SK-N-SH treated with all-trans-retinoic acid at 6 μM for 48 hours (cell line): ENCODE measurements around the gene ATP13A5.

Experiments used
- ATAC-seq: fragments of 200-7000 bp; cut with Tn5 transposase; 3 replicates; pipeline ENCODE4 v1.9.1; 2020; ENCODE audit warnings: mild to moderate bottlenecking, moderate library complexity
- ARNTL ChIP-seq: fragments of 450-650 bp; formaldehyde crosslinking; IDR thresholded peaks from 2 replicates; pipeline ENCODE4 v1.5.0; 2020; ENCODE audit warnings: low read depth, mild to moderate bottlenecking, moderate library complexity, borderline replicate concordance
- BACH2 ChIP-seq: fragments of 250-450 bp; sonication (Bioruptor Pico); IDR thresholded peaks from 2 replicates; pipeline ENCODE4 v1.9.0; 2021; ENCODE audit warnings: mild to moderate bottlenecking, borderline replicate concordance
- CREB5 ChIP-seq: fragments of 250-450 bp; sonication (Bioruptor Pico); IDR thresholded peaks from 2 replicates; pipeline ENCODE4 v1.5.1; 2020; ENCODE audit warnings: low read depth, mild to moderate bottlenecking, moderate library complexity
- CSDC2 ChIP-seq: fragments of 250-450 bp; sonication (Bioruptor Pico); IDR thresholded peaks from 2 replicates; pipeline ENCODE4 v1.5.0; 2020; ENCODE audit warnings: mild to moderate bottlenecking, moderate library complexity
- CSRNP3 ChIP-seq: fragments of 250-450 bp; sonication (Bioruptor Pico); IDR thresholded peaks from 2 replicates; pipeline ENCODE4 v1.5.1; 2021; ENCODE audit warnings: mild to moderate bottlenecking, moderate library complexity
- ESRRG ChIP-seq: fragments of 250-450 bp; sonication (Bioruptor Pico); IDR thresholded peaks from 2 replicates; pipeline ENCODE4 v1.6.1; 2021; ENCODE audit warnings: mild to moderate bottlenecking
- GLIS3 ChIP-seq: fragments of 250-450 bp; sonication (Bioruptor Pico); IDR thresholded peaks from 2 replicates; pipeline ENCODE4 v1.5.0; 2020; ENCODE audit warnings: mild to moderate bottlenecking, moderate library complexity
- ISL1 ChIP-seq: fragments of 250-450 bp; sonication (Bioruptor Pico); IDR thresholded peaks from 2 replicates; pipeline ENCODE4 v2.1.2; 2022; ENCODE audit warnings: mild to moderate bottlenecking, moderate library complexity
- OSR1 ChIP-seq: fragments of 250-450 bp; sonication (Bioruptor Pico); IDR thresholded peaks from 2 replicates; pipeline ENCODE4 v1.8.0; 2022; ENCODE audit warnings: moderate library complexity, mild to moderate bottlenecking, inconsistent platforms
- PATZ1 ChIP-seq: fragments of 250-450 bp; sonication (Bioruptor Pico); IDR thresholded peaks from 2 replicates; pipeline ENCODE4 v1.8.0; 2020; ENCODE audit warnings: mild to moderate bottlenecking, moderate library complexity, borderline replicate concordance
- PPARA ChIP-seq: fragments of 250-450 bp; sonication (Bioruptor Pico); IDR thresholded peaks from 2 replicates; pipeline ENCODE4 v1.5.0; 2020; ENCODE audit warnings: mild to moderate bottlenecking, borderline replicate concordance
- RARB ChIP-seq: fragments of 250-450 bp; sonication (Bioruptor Pico); IDR thresholded peaks from 2 replicates; pipeline ENCODE4 v1.8.0; 2021; ENCODE audit warnings: mild to moderate bottlenecking, moderate library complexity
- SNAI2 ChIP-seq: fragments of 250-450 bp; sonication (Bioruptor Pico); IDR thresholded peaks from 2 replicates; pipeline ENCODE4 v1.5.0; 2020; ENCODE audit warnings: mild to moderate bottlenecking, moderate library complexity
- TCF4 ChIP-seq: fragments of 250-450 bp; sonication (Bioruptor Pico); IDR thresholded peaks from 2 replicates; pipeline ENCODE4 v1.8.0; 2021; ENCODE audit warnings: mild to moderate bottlenecking, moderate library complexity, borderline replicate concordance
- TOX ChIP-seq: fragments of 250-450 bp; sonication (Bioruptor Pico); IDR thresholded peaks from 2 replicates; pipeline ENCODE4 v1.8.0; 2021; ENCODE audit warnings: mild to moderate bottlenecking, moderate library complexity, borderline replicate concordance
- TSHZ2 ChIP-seq: fragments of 250-450 bp; sonication (Bioruptor Pico); IDR thresholded peaks from 2 replicates; pipeline ENCODE4 v1.5.0; 2020; ENCODE audit warnings: mild to moderate bottlenecking, moderate library complexity
- ZC3H10 ChIP-seq: fragments of 250-450 bp; sonication (Bioruptor Pico); IDR thresholded peaks from 2 replicates; pipeline ENCODE4 v1.5.1; 2021; ENCODE audit warnings: mild to moderate bottlenecking, moderate library complexity
- ZFP3 ChIP-seq: fragments of 250-450 bp; sonication (Bioruptor Pico); IDR thresholded peaks from 2 replicates; pipeline ENCODE4 v1.5.0; 2020; ENCODE audit warnings: mild to moderate bottlenecking, moderate library complexity
- ZFP30 ChIP-seq: fragments of 450-650 bp; formaldehyde crosslinking; IDR thresholded peaks from 2 replicates; pipeline ENCODE4 v1.5.0; 2022; ENCODE audit warnings: mild to moderate bottlenecking, moderate library complexity
- ZNF565 ChIP-seq: fragments of 450-650 bp; formaldehyde crosslinking; conservative IDR thresholded peaks from 2 replicates; pipeline ENCODE4 v1.5.0; 2020; ENCODE audit warnings: low read depth, mild to moderate bottlenecking, moderate library complexity
- ZNF70 ChIP-seq: fragments of 450-650 bp; formaldehyde crosslinking; IDR thresholded peaks from 2 replicates; pipeline ENCODE4 v1.5.0; 2020; ENCODE audit warnings: mild to moderate bottlenecking, moderate library complexity
- ZNF8 ChIP-seq: fragments of 450-650 bp; formaldehyde crosslinking; IDR thresholded peaks from 2 replicates; pipeline ENCODE4 v1.5.0; 2020; ENCODE audit warnings: mild to moderate bottlenecking, moderate library complexity

Gene ATP13A5

GRCh38 chr3:193271101-193271840 lies 107.3 kb downstream of the ATP13A5 start:
- TF ChIP-seq CSDC2 (CRISPR knock-in tag) (no peak), ZC3H10 (CRISPR knock-in tag) (no peak), PPARA (CRISPR knock-in tag) (no peak), TSHZ2 (CRISPR knock-in tag) (no peak), TCF4 (CRISPR knock-in tag) (no peak), ZNF70 (CRISPR knock-in tag) (no peak), TOX (CRISPR knock-in tag) (no peak), CREB5 (CRISPR knock-in tag) (no peak), ESRRG (CRISPR knock-in tag) (no peak), ZNF565 (CRISPR knock-in tag) (no peak), SNAI2 (CRISPR knock-in tag) (no peak), ISL1 (CRISPR knock-in tag) (no peak), CSRNP3 (no peak), RARB (CRISPR knock-in tag) (no peak), ZNF8 (CRISPR knock-in tag) (no peak), PATZ1 (CRISPR knock-in tag) (no peak), OSR1 (no peak)
- ATAC-seq: no peak

- TF ChIP-seq GLIS3 (no peak), ZC3H10 (CRISPR knock-in tag) (no peak), ZFP3 (CRISPR knock-in tag) (no peak), TCF4 (CRISPR knock-in tag) (no peak), OSR1 (no peak), ZNF70 (CRISPR knock-in tag) (no peak), ARNTL (CRISPR knock-in tag) (no peak), ZFP30 (CRISPR knock-in tag) (no peak)
- ATAC-seq: no peak
Observed at GRCh38 chr3:193270451-193270850, 108.1 kb downstream of the ATP13A5 start.

GRCh38 chr3:193269343-193270028 lies 109.1 kb downstream of the ATP13A5 start:
- TF ChIP-seq ARNTL (CRISPR knock-in tag) (no peak), BACH2 (no peak), TOX (CRISPR knock-in tag) (no peak), CSDC2 (CRISPR knock-in tag) (no peak), PATZ1 (CRISPR knock-in tag) (no peak), ESRRG (CRISPR knock-in tag) (no peak), ZFP3 (CRISPR knock-in tag) (no peak), GLIS3 (no peak), CSRNP3 (no peak), SNAI2 (CRISPR knock-in tag) (no peak), ZNF70 (CRISPR knock-in tag) (no peak)
- TF ChIP-seq, all 23 proteins: peak for 0

More at GRCh38 chr3:193269343-193270028, 109.1 kb downstream of the ATP13A5 start:
- ATAC-seq: no peak
